SU-DHL-6 (cell line): ENCODE results near the gene SYT17.

ENCODE experiments used
- H2AFZ ChIP-seq: fragments of 200-600 bp; sonication (generic); 2 replicates; pipeline ENCODE4 v1.6.1; 2014; ENCODE audit warnings: low read depth, mild to moderate bottlenecking, moderate library complexity, mixed read lengths, antibody characterized with exemption, low read length; ENCODE audit not compliant: severe bottlenecking
- H3F3A ChIP-seq: fragments of 200-600 bp; shearing (Covaris generic); 2 replicates; pipeline ENCODE4 v1.6.0; 2016; ENCODE audit warnings: antibody characterized with exemption, mild to moderate bottlenecking; ENCODE audit not compliant: insufficient read depth
- H3K27ac ChIP-seq: fragments of 200-600 bp; sonication (generic); 2 replicates; pipeline ENCODE4 v1.5.1; 2016; ENCODE audit warnings: low read depth, mild to moderate bottlenecking, low read length, moderate library complexity, mixed read lengths
- H3K27me3 ChIP-seq: fragments of 200-600 bp; sonication (generic), shearing (Covaris generic); 2 replicates; pipeline ENCODE4 v1.6.0; 2014; ENCODE audit warnings: mild to moderate bottlenecking, low read length
- H3K36me3 ChIP-seq: fragments of 200-600 bp; sonication (generic); 2 replicates; pipeline ENCODE4 v1.6.1; 2014; ENCODE audit warnings: mild to moderate bottlenecking, low read length, mixed read lengths
- H3K4me2 ChIP-seq: fragments of 300-600, 200-600 bp; shearing (Covaris generic), sonication (generic); 2 replicates; pipeline ENCODE4 v1.6.0; 2014; ENCODE audit warnings: low read length, low read depth, mild to moderate bottlenecking; ENCODE audit not compliant: poor library complexity, severe bottlenecking
- H3K4me3 ChIP-seq: fragments of 200-600 bp; sonication (generic); 2 replicates; pipeline ENCODE4 v1.5.1; 2014; ENCODE audit warnings: antibody characterized with exemption, low read length, mild to moderate bottlenecking, mixed read lengths; ENCODE audit not compliant: insufficient read depth, poor library complexity, severe bottlenecking
- H3K79me2 ChIP-seq: fragments of 200-600 bp; sonication (generic); 2 replicates; pipeline ENCODE4 v1.6.1; 2014; ENCODE audit warnings: mild to moderate bottlenecking, low read length, moderate library complexity; ENCODE audit not compliant: insufficient read depth
- H3K9ac ChIP-seq: fragments of 200-600 bp; sonication (generic); 2 replicates; pipeline ENCODE4 v1.7.0; 2014; ENCODE audit warnings: mild to moderate bottlenecking, low read length
- H3K9me2 ChIP-seq: fragments of 200-600 bp; sonication (generic); replicated peaks from 2 replicates; pipeline ENCODE4 v1.6.1; 2014; ENCODE audit warnings: low read length; ENCODE audit not compliant: insufficient read depth
- H3K9me3 ChIP-seq: fragments of 200-600 bp; sonication (generic); 2 replicates; pipeline ENCODE4 v1.6.1; 2014; ENCODE audit warnings: low read length, mixed read lengths; ENCODE audit not compliant: insufficient read depth
- H4K20me1 ChIP-seq: fragments of 200-600 bp; sonication (generic); 2 replicates; pipeline ENCODE4 v1.6.1; 2014; ENCODE audit warnings: low read depth, mild to moderate bottlenecking, antibody characterized with exemption, low read length, moderate library complexity, mixed read lengths
- CTCF ChIP-seq: fragments of 200-600 bp; sonication (generic); IDR thresholded peaks from one replicate; pipeline ENCODE4 v1.5.1; 2017; ENCODE audit warnings: antibody characterized with exemption, mild to moderate bottlenecking, low read length, moderate library complexity; ENCODE audit not compliant: insufficient read depth, poor library complexity, severe bottlenecking
- EZH2phosphoT487 ChIP-seq: fragments of 200-600 bp; sonication (generic), shearing (Covaris generic); conservative IDR thresholded peaks from 2 replicates; pipeline ENCODE4 v1.6.1; 2018; ENCODE audit warnings: mild to moderate bottlenecking, antibody characterized with exemption, low read length, moderate library complexity, mixed read lengths

The SYT17 gene

DNA sequence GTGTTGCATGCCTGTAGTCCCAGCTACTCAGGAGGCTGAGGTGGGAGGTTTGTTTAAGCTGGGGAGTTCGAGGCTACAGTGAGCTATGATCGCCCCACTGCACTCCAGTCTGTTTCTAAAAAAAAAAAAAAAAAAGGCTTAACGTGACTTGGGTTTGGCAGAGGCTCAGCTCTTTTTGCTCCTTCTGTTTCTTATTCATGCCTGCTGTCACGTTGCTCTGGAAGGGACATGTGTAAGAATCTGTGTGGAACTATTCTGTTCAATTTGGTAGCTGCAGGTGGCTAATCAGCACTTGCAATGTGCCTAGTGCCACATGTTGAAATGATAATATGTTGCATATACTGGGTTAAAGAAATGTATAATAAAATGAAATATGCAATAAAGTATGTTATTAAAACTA lies 20.9 kb upstream of the SYT17 start:
- H3K27me3 ChIP-seq, result no peaks in the 10 kb centered on the region
- no peak for TF ChIP-seq EZH2phosphoT487
- no peak for TF ChIP-seq CTCF
- H3F3A ChIP-seq, result no peaks in the 10 kb centered on the region
- H3K4me3 ChIP-seq, result no peak overlapping the region
- no peaks in the 10 kb centered on the region for H3K36me3 ChIP-seq
- H3K27ac ChIP-seq, result no peak overlapping the region
- no peak overlapping the region for H3K4me2 ChIP-seq
- no peak overlapping the region for H2AFZ ChIP-seq
- H4K20me1 ChIP-seq, result no peaks in the 10 kb centered on the region
- 0 out of 2 replicates have a peak, but pooled peaks cover 3% of the 10 kb centered on the region for H3K9me3 ChIP-seq
- H3K9ac ChIP-seq, result no peak overlapping the region
- no peaks in the 10 kb centered on the region for H3K9me2 ChIP-seq
- H3K79me2 ChIP-seq, result no peaks in the 10 kb centered on the region

GRCh38 chr16:19147627-19148026 lies 20.4 kb upstream of the SYT17 start:
- Histone ChIP-seq H3F3A (no peaks in the 10 kb centered on the region), H3K36me3 (no peaks in the 10 kb centered on the region), H3K4me2 (no peak overlapping the region), H3K79me2 (no peaks in the 10 kb centered on the region), H3K9ac (no peak overlapping the region), H2AFZ (no peak overlapping the region), H4K20me1 (no peaks in the 10 kb centered on the region), H3K27me3 (no peaks in the 10 kb centered on the region), H3K9me3 (0 out of 2 replicates have a peak, but pooled peaks cover 3% of the 10 kb centered on the region), H3K9me2 (no peaks in the 10 kb centered on the region), H3K4me3 (no peak overlapping the region), H3K27ac (no peak overlapping the region)
- TF ChIP-seq CTCF (no peak), EZH2phosphoT487 (no peak)

DNA sequence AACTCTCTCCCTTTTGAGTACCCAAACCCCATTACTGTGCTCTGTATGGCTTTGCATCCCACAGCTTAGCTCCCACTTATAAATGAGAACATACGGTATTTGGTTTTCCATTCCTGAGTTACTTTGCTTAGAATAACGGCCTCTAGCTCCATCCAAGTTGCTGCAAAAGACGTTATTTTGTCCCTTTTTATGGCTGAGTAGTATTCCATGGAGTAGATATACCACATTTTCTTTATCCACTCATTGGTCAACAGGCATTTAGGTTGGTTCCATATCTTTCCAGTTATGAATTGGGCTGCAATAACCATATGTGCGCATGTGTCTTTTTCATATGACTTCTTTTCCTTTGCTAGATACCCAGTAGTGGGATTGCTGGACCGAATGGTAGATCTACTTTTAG lies 19.9 kb upstream of the SYT17 start:
- no peak overlapping the region for H3K4me3 ChIP-seq
- 0 out of 2 replicates have a peak, but pooled peaks cover 3% of the 10 kb centered on the region for H3K9me3 ChIP-seq
- H3F3A ChIP-seq, result no peaks in the 10 kb centered on the region
- no peak overlapping the region for H3K9ac ChIP-seq
- H3K27ac ChIP-seq, result no peak overlapping the region
- no peak overlapping the region for H2AFZ ChIP-seq
- no peaks in the 10 kb centered on the region for H3K36me3 ChIP-seq
- no peaks in the 10 kb centered on the region for H3K27me3 ChIP-seq
- TF ChIP-seq CTCF, result no peak
- no peak for TF ChIP-seq EZH2phosphoT487
- H3K4me2 ChIP-seq, result no peak overlapping the region
- H4K20me1 ChIP-seq, result no peaks in the 10 kb centered on the region
- H3K9me2 ChIP-seq, result no peaks in the 10 kb centered on the region
- H3K79me2 ChIP-seq, result no peaks in the 10 kb centered on the region
